ENCODE measurements around the gene SPEF1. TPM values are rescaled to one million over a fixed set of nuclear protein-coding genes. Genes with fewer than 3 reads are reported as not detected.
A peak's percentile ranks its signal among the peaks of the same experiment; 100 is the strongest.

SPEF1 gene
- total RNA-seq, 1 experiment from 2014 or later, result not detected

- no peaks in the 10 kb centered on the region for H3K27me3 Mint-ChIP-seq (ENCODE audit: insufficient read depth, unreplicated experiment)
- Histone ChIP-seq H3K4me1 (no peaks in the 10 kb centered on the region), H3K36me3 (ENCODE audit: control insufficient read depth, insufficient read depth, low read length) (0 out of 2 replicates have a peak, but pooled peaks cover 1% of the 10 kb centered on the region), H3K4me3 (ENCODE audit: low read depth, low read length) (no peak overlapping the region), H3K27me3 (replicated peaks; ENCODE audit: control insufficient read depth, insufficient read depth, low read length) (no peaks in the 10 kb centered on the region), H3K9me3 (no peaks in the 10 kb centered on the region)
- intact Hi-C loops (cut with micrococcal nuclease; ENCODE audit: unreplicated experiment), result loop anchor here (2.0 kb wide), 1 partner anchor 16 kb away; no protein-coding TSS in a partner anchor
- H3K36me3 Mint-ChIP-seq (ENCODE audit: insufficient read depth, unreplicated experiment), result peaks cover 22% of the 10 kb centered on the region
- H3K4me1 Mint-ChIP-seq (ENCODE audit: low read depth, unreplicated experiment), result no peaks in the 10 kb centered on the region
- peak in 1 of 2 experiments; percentile 56 for DNase-seq
- peak; percentile 59 to 60 for TF ChIP-seq CTCF (IDR thresholded peaks at IDR 0.05; ENCODE audit: insufficient read depth in 1 of 2, low read depth in 1 of 2, low read length in 1 of 2, severe bottlenecking in 1 of 2, unreplicated experiment in 1 of 2)
- H3K9me3 Mint-ChIP-seq (ENCODE audit: unreplicated experiment), result no peaks in the 10 kb centered on the region
- H3K4me3 Mint-ChIP-seq (ENCODE audit: unreplicated experiment), result no peak overlapping the region
- POLR2A ChIA-PET, result no interaction called here
- no peak overlapping the region for H3K27ac Mint-ChIP-seq (ENCODE audit: unreplicated experiment)
- CTCF ChIA-PET, result interaction anchor here (0.7 to 1.4 kb wide), 4 partner anchors 14 to 28 kb away, joined by 4 to 9 read pairs (median 6); partner anchors contain the start of genes ADISSP and SPEF1
- BruUV-seq (replicated peaks), result no TSS peak
Observed at GRCh38 chr20:3753098-3753497, 28.1 kb downstream of the SPEF1 start.

- no peak for DNase-seq
- Mint-ChIP-seq H3K27me3 (ENCODE audit: insufficient read depth, unreplicated experiment) (no peaks in the 10 kb centered on the region), H3K9me3 (ENCODE audit: unreplicated experiment) (no peaks in the 10 kb centered on the region), H3K36me3 (ENCODE audit: insufficient read depth, unreplicated experiment) (peaks cover 19% of the 10 kb centered on the region), H3K4me1 (ENCODE audit: low read depth, unreplicated experiment) (no peaks in the 10 kb centered on the region), H3K27ac (ENCODE audit: unreplicated experiment) (no peak overlapping the region), H3K4me3 (ENCODE audit: unreplicated experiment) (no peak overlapping the region)
- intact Hi-C loops (cut with micrococcal nuclease; ENCODE audit: unreplicated experiment), result loop anchor here (2.0 kb wide), 1 partner anchor 16 kb away; no protein-coding TSS in a partner anchor
- Histone ChIP-seq H3K36me3 (ENCODE audit: control insufficient read depth, insufficient read depth, low read length) (0 out of 2 replicates have a peak, but pooled peaks cover 1% of the 10 kb centered on the region), H3K27me3 (replicated peaks; ENCODE audit: control insufficient read depth, insufficient read depth, low read length) (no peaks in the 10 kb centered on the region), H3K9me3 (no peaks in the 10 kb centered on the region), H3K4me1 (no peaks in the 10 kb centered on the region), H3K4me3 (ENCODE audit: low read depth, low read length) (no peak overlapping the region)
- ChIA-PET POLR2A (no interaction called here), CTCF (interaction anchor here (1.0 to 1.4 kb wide), 3 partner anchors 15 to 26 kb away, joined by 5 to 9 read pairs (median 7); partner anchors contain the start of gene ADISSP)
- BruUV-seq (replicated peaks), result no TSS peak
- TF ChIP-seq CTCF (IDR thresholded peaks at IDR 0.05; ENCODE audit: insufficient read depth in 1 of 2, low read depth in 1 of 2, low read length in 1 of 2, severe bottlenecking in 1 of 2, unreplicated experiment in 1 of 2), result no peak
Observed at GRCh38 chr20:3752386-3752759, 28.9 kb downstream of the SPEF1 start.

GRCh38 chr20:3751675-3752385 is 29.4 kb downstream of the SPEF1 start:
- H3K9me3 Mint-ChIP-seq (ENCODE audit: unreplicated experiment), result no peaks in the 10 kb centered on the region
- 0 out of 2 replicates have a peak, but pooled peaks cover 1% of the 10 kb centered on the region for H3K36me3 ChIP-seq (ENCODE audit: control insufficient read depth, insufficient read depth, low read length)
- CTCF ChIA-PET, result interaction anchor here (1.1 to 1.4 kb wide), 2 partner anchors 17 to 36 kb away, joined by 4 to 7 read pairs; no protein-coding TSS in a partner anchor
- H3K9me3 ChIP-seq, result no peaks in the 10 kb centered on the region
- H3K27me3 ChIP-seq (replicated peaks; ENCODE audit: control insufficient read depth, insufficient read depth, low read length), result no peaks in the 10 kb centered on the region
- no peaks in the 10 kb centered on the region for H3K27me3 Mint-ChIP-seq (ENCODE audit: insufficient read depth, unreplicated experiment)
- peaks cover 19% of the 10 kb centered on the region for H3K36me3 Mint-ChIP-seq (ENCODE audit: insufficient read depth, unreplicated experiment)
- BruUV-seq (replicated peaks), result no TSS peak
- POLR2A ChIA-PET, result no interaction called here
- H3K4me1 Mint-ChIP-seq (ENCODE audit: low read depth, unreplicated experiment), result no peaks in the 10 kb centered on the region
- H3K4me1 ChIP-seq, result no peaks in the 10 kb centered on the region
- no peak overlapping the region for H3K4me3 Mint-ChIP-seq (ENCODE audit: unreplicated experiment)
- intact Hi-C loops (cut with micrococcal nuclease; ENCODE audit: unreplicated experiment), result loop anchor here (2.0 kb wide), 1 partner anchor 17 kb away; no protein-coding TSS in a partner anchor
- DNase-seq, result no peak
- H3K4me3 ChIP-seq (ENCODE audit: low read depth, low read length), result no peak overlapping the region
- no peak overlapping the region for H3K27ac Mint-ChIP-seq (ENCODE audit: unreplicated experiment)
- no peak for TF ChIP-seq CTCF (IDR thresholded peaks at IDR 0.05; ENCODE audit: insufficient read depth in 1 of 2, low read depth in 1 of 2, low read length in 1 of 2, severe bottlenecking in 1 of 2, unreplicated experiment in 1 of 2)

Measured in Caco-2 (cell line).